GM20000 (cell line): ENCODE data around the gene TRAPPC2L.

Experiments
- DNase-seq: peaks from one replicate; pipeline ENCODE4 v3.0.0; 2012; ENCODE audit warnings: low spot score
- CTCF ChIP-seq: IDR thresholded peaks from 2 replicates; pipeline ENCODE4 v1.5.1; 2012; ENCODE audit warnings: mild to moderate bottlenecking, control low read depth; ENCODE audit errors: extremely low read depth, missing control alignments

The TRAPPC2L gene

GRCh38 chr16:88876942-88877526 is 20.1 kb downstream of the TRAPPC2L start:
- TF ChIP-seq CTCF, result no peak

DNA sequence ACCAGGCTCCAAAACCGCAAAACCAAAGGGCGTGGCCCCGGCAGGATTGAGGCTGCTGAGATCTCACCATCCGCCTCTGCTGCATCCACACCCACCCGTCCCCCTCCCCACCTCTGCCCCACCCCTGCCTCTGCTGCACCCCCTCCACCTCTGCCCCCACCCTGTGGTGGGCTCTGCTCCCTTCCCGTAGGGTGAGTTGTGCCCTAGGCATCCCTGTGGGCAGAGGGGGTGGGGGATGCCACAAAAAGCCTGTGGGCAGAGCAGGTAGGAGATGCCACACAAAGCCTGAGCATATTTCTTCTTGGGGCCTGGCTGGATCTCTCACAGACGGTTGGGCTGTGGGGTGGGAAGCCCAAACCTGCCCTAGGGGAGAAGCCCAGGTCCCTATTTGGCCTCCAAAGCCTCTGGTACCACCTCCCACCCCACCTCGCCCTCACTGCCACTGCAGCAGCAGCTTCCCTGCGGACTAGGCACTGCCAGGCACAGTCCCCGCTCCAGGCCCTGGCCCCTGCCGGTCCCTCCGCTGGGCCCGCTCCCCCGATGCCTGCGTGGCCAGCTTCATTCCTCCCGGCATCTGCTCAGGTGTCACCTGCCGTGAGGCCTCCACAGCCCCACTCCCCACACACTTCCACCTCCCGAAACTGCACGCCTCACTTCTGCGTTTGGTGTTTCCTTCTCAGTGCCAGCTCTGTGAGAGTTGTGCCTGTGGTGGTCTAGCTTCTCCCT is 20.8 kb downstream of the TRAPPC2L start:
- no peak for TF ChIP-seq CTCF
- DNase-seq, result no peak

More at GRCh38 chr16:88876942-88877526, 20.1 kb downstream of the TRAPPC2L start:
- DNase-seq, result no peak

DNA sequence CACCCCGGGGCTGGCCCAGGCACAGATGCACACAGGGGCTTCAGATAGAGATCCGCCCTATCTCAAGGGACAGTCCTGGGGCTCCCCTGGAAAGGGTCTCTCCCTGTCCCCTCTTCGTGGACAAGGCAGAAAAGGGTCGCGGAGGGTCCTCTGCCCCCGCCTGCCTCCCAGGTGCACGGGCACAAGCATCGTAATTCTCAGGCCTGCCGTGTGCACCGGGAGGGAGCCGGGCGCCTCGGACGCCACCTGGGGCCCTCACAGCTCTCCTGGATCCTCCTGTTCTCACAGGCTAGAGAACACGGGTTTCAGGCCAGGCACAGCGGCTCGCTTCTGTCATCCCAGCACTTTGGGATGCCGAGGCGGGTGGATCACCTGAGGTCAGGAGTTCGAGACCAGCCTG is 21.4 kb downstream of the TRAPPC2L start:
- no peak for TF ChIP-seq CTCF
- no peak for DNase-seq

DNA sequence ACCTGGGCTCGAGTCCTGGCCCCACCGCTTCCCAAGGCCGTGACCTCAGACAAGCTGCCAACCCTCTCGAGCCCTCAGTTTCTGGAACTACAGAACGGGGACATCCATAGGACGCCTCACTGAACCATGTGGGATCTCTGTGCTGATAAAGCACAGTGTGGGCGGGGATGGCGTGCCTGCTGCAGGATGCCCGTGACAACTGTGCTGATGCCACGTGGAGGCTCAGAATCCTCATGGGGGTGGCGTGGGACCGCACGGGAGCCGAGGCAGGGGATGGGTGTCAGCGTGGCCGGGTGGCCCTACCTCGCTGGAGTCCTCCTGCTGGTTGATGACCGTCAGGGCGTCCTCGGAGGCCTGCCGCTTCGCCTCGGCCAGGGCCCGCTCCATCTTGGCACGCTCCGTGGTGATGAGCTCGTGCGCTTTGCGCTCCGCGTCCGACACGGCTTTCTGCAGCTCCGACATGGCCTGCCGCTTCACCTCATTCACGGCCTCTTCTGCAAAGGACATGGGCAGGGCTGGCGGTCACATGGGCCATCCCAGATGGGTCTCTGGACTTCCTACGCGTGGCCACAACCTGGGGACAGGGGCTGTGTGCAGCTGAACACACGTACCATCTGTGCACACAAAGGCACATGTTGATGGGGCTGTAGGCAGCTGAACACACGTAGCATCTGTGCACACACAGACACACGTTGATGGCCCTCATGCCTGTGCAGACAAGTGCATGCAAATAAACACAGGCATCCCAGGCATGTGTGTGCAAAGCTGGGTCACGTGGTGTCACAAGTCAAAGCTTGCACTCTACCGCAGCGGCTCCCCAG is 22.2 kb downstream of the TRAPPC2L start:
- TF ChIP-seq CTCF, result no peak
- DNase-seq, result no peak

DNA sequence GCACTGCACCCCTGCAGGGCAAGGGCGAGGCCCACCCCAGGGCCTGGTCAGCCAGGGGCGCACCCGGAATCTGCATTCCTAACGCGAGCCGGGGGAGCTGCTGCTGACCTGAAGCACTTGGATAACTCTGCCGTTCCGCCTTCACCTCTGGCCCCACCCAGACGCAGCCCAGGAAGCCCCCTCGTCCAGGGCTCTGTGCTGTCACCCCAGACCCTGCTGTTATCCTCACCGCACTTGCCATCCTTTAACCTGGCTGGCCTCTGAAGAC is 22.8 kb downstream of the TRAPPC2L start:
- no peak for TF ChIP-seq CTCF

DNA sequence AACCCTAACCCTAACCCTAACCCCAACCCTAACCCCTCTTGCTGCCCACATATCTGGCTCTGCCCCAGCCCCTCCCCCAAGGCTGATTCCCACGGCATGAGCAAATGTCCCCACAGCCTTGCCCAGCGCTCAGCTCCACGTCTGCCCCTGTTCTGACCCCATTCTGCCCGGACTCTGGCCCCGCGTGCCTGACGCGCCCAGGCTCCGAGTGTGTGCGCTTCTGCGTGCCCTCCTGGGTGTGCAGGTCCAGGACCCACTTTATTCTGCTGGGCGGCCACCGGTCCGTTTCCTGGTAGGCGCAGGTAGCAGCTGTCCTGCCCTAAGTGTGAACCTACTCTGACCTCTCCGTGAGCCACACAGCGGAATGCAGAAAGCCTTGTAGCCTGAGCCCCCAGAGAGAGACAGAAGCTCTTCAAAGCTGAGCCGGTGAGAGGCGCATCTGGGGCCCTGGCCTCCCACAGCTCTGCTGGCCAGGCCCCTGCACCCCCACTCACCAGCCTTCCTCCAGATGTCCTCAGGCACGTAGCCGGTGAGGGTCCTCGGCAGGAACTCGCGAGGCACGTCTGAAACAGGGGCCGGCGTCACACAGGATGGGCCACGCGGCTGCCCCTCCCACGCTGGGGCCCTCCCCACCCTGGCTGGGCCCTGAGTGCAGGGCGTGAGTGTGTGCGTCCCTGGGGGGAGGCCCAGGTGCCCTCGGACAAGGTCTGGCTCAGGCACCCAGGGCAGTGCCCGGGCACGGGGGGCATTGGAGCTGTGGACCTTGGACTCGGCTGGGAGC is 23.5 kb downstream of the TRAPPC2L start:
- no peak for DNase-seq
- no peak for TF ChIP-seq CTCF

More for the DNA sequence above, 22.8 kb downstream of the TRAPPC2L start:
- no peak for DNase-seq
